Liver (tissue), 9 donors: ENCODE data around the gene RGL2. TPM values are rescaled to one million over a fixed set of nuclear protein-coding genes. Genes with fewer than 3 reads are reported as not detected.

Experiments used
- DNase-seq: peaks from one replicate; pipeline ENCODE4 v3.0.0-alpha.2; 2017; ENCODE audit warnings: low spot score
- H3K27ac ChIP-seq, 2 donors: one replicate each; pipeline ENCODE4 v1.7.0; 2013; ENCODE audit warnings: inconsistent platforms in 2 of 2, low read length in 2 of 2, control low read depth in 1 of 2, low read depth in 1 of 2, mild to moderate bottlenecking in 1 of 2
- H3K27me3 ChIP-seq, 4 donors: one replicate each; pipeline versions ENCODE4 v1.6.1 to v1.7.0; 2013; ENCODE audit warnings: low read length in 3 of 4, inconsistent platforms in 1 of 4, mild to moderate bottlenecking in 1 of 4, moderate library complexity in 1 of 4; ENCODE audit not compliant: control insufficient read depth in 4 of 4, insufficient read depth in 4 of 4
- H3K36me3 ChIP-seq, 4 donors: one replicate each; pipeline versions ENCODE4 v1.6.1 to v1.7.0; 2013; ENCODE audit warnings: low read length in 3 of 4, mild to moderate bottlenecking in 3 of 4, low read depth in 1 of 4, moderate library complexity in 1 of 4; ENCODE audit not compliant: control insufficient read depth in 4 of 4, insufficient read depth in 3 of 4
- H3K4me1 ChIP-seq, 4 donors: one replicate each; pipeline versions ENCODE4 v1.6.1 to v1.7.0; 2013; ENCODE audit warnings: low read length in 3 of 4, mild to moderate bottlenecking in 3 of 4, moderate library complexity in 1 of 4; ENCODE audit not compliant: control insufficient read depth in 4 of 4, insufficient read depth in 4 of 4
- H3K4me3 ChIP-seq, 3 donors: one replicate each; pipeline versions ENCODE4 v1.6.1 to v1.7.0; 2013; ENCODE audit warnings: low read length in 3 of 3, control low read depth in 1 of 3, low read depth in 1 of 3, mild to moderate bottlenecking in 1 of 3
- H3K9ac ChIP-seq, 2 donors: one replicate each; pipeline ENCODE4 v1.7.0; 2013; ENCODE audit warnings: low read length in 2 of 2, mild to moderate bottlenecking in 2 of 2, moderate library complexity in 2 of 2, control low read depth in 1 of 2, low read depth in 1 of 2
- H3K9me3 ChIP-seq, 4 donors: one replicate each; pipeline versions ENCODE4 v1.6.1 to v1.7.0; 2013; ENCODE audit warnings: low read length in 3 of 4; ENCODE audit not compliant: control insufficient read depth in 4 of 4
- ATF3 ChIP-seq: IDR thresholded peaks from 2 replicates; pipeline ENCODE4 v1.6.1; 2016; ENCODE audit warnings: antibody characterized with exemption
- CTCF ChIP-seq: fragments of 150-350 bp; IDR thresholded peaks from 2 replicates; pipeline ENCODE4 v1.5.1; 2017; ENCODE audit warnings: improper control_type of control experiment, low read depth, low read length; ENCODE audit not compliant: missing input control
- EGR1 ChIP-seq, 2 donors: IDR thresholded peaks; 2 replicates each; pipeline ENCODE4 v1.6.1; 2016 to 2018; ENCODE audit warnings: antibody characterized with exemption in 2 of 2, low read depth in 2 of 2
- FOXA1 ChIP-seq: IDR thresholded peaks from 2 replicates; pipeline ENCODE4 v1.6.1; 2016; ENCODE audit warnings: antibody characterized with exemption
- FOXA2 ChIP-seq: IDR thresholded peaks from 2 replicates; pipeline ENCODE4 v1.6.1; 2016; ENCODE audit warnings: antibody characterized with exemption
- GABPA ChIP-seq, 2 donors: IDR thresholded peaks in 1 of 2; conservative IDR thresholded peaks in 1 of 2; 2 replicates each; pipeline ENCODE4 v1.6.1; 2016; ENCODE audit warnings: antibody characterized with exemption in 2 of 2, mild to moderate bottlenecking in 1 of 2, moderate library complexity in 1 of 2
- HNF4A ChIP-seq, 2 donors: conservative IDR thresholded peaks; 2 replicates each; pipeline ENCODE4 v1.6.1; 2016; ENCODE audit warnings: antibody characterized with exemption in 2 of 2, mild to moderate bottlenecking in 2 of 2
- HNF4G ChIP-seq: IDR thresholded peaks from 2 replicates; pipeline ENCODE4 v1.6.1; 2016; ENCODE audit warnings: antibody characterized with exemption
- JUND ChIP-seq, 2 donors: IDR thresholded peaks; 2 replicates each; pipeline ENCODE4 v1.6.1; 2016; ENCODE audit warnings: antibody characterized with exemption in 2 of 2
- MAX ChIP-seq: IDR thresholded peaks from 2 replicates; pipeline ENCODE4 v1.6.1; 2016; ENCODE audit warnings: antibody characterized with exemption
- NR2F2 ChIP-seq: IDR thresholded peaks from 2 replicates; pipeline ENCODE4 v1.6.1; 2016; ENCODE audit warnings: antibody characterized with exemption
- RAD21 ChIP-seq, 2 donors: IDR thresholded peaks; 2 replicates each; pipeline ENCODE4 v1.6.1; 2016; ENCODE audit warnings: antibody characterized with exemption in 2 of 2, mild to moderate bottlenecking in 2 of 2
- REST ChIP-seq: IDR thresholded peaks from 2 replicates; pipeline ENCODE4 v1.6.1; 2016; ENCODE audit warnings: antibody characterized with exemption, mild to moderate bottlenecking
- RXRA ChIP-seq, 2 donors: IDR thresholded peaks; 2 replicates each; pipeline ENCODE4 v1.6.1; 2017 to 2018; ENCODE audit warnings: antibody characterized with exemption in 2 of 2, mild to moderate bottlenecking in 1 of 2
- SP1 ChIP-seq: IDR thresholded peaks from 2 replicates; pipeline ENCODE4 v1.6.1; 2018; ENCODE audit warnings: antibody characterized with exemption, mild to moderate bottlenecking
- TAF1 ChIP-seq: conservative IDR thresholded peaks from 2 replicates; pipeline ENCODE4 v1.6.1; 2016; ENCODE audit warnings: antibody characterized with exemption, mild to moderate bottlenecking
- YY1 ChIP-seq: IDR thresholded peaks from 2 replicates; pipeline ENCODE4 v1.6.1; 2016; ENCODE audit warnings: antibody characterized with exemption, mild to moderate bottlenecking
- ZBTB33 ChIP-seq: IDR thresholded peaks from 2 replicates; pipeline ENCODE4 v1.6.1; 2016; ENCODE audit warnings: antibody characterized with exemption
- WGBS: extraction: QIAGEN DNeasy Blood & Tissue Kit; methylation state at CpG from one replicate; pipeline ENCODE4 v1.1.7; 2013; 5-methylcytosine and 5-hydroxymethylcytosine counted together
- polyA plus RNA-seq, 2 donors: library from polyadenylated mRNA; stranded (reverse) in 1 of 2; unstranded in 1 of 2; fragments of 200-250 nt in 1 of 2; fragments of >200 nt in 1 of 2; fragmentation: Nextera tagmentation in 1 of 2; extraction: Ambion mirVana in 1 of 2; gene quantifications; one replicate each; pipeline versions ENCODE4 v1.2.1 to v1.2.3, GENCODE V29; 2013 to 2015
- total RNA-seq, 2 donors: library from RNA; depleted of rRNA; stranded (reverse); fragments of >200 nt; gene quantifications; one replicate each; pipeline ENCODE4 v1.2.3, GENCODE V29; 2014
- donor health status: healthy.
- donor health status: healthy.
- donor health status: healthy.
- donor health status: healthy.
- donor health status: healthy.

The RGL2 gene
- total and polyA plus RNA-seq, 4 donors, result 16.7 to 22.8 (median 17.3) TPM

- no peaks in the 10 kb centered on the region for H3K27me3 ChIP-seq
- no peak overlapping the region for H3K4me3 ChIP-seq
- no peaks in the 10 kb centered on the region for H3K9me3 ChIP-seq
- H3K36me3 ChIP-seq, result peaks cover 6 to 24% (median 15%) of the 10 kb centered on the region in 4 donors
- no peak overlapping the region for H3K27ac ChIP-seq
- WGBS, result 94% methylated on average over 16 of the region's 16 CpGs
- H3K9ac ChIP-seq, result no peak overlapping the region
- DNase-seq, result no peak
- TF ChIP-seq ATF3 (no peak), TAF1 (no peak), FOXA2 (no peak), YY1 (no peak), RAD21 (IDR thresholded peaks at IDR 0.05) (no peak), EGR1 (IDR thresholded peaks at IDR 0.05; ENCODE audit: low read depth in 2 of 2) (no peak), SP1 (no peak), RXRA (IDR thresholded peaks at IDR 0.05) (no peak), HNF4G (no peak), REST (no peak), ZBTB33 (no peak), NR2F2 (no peak), CTCF (no peak), MAX (no peak), FOXA1 (no peak), HNF4A (conservative IDR thresholded peaks at IDR 0.05) (no peak), JUND (IDR thresholded peaks at IDR 0.05) (no peak), GABPA (IDR thresholded peaks at IDR 0.05 in 1 of 2, conservative IDR thresholded peaks at IDR 0.05 in 1 of 2) (no peak)
- H3K4me1 ChIP-seq, result peaks cover 4 to 9% (median 7%) of the 10 kb centered on the region in 4 donors
Measured at GRCh38 chr6:33304216-33304615, 5.5 kb upstream of the RGL2 start.
